ENCODE measurements around the gene NLGN1.

- TF ChIP-seq GATA3 (IDR thresholded peaks at IDR 0.05; ENCODE audit: low read depth, low read length) (no peak), GATA2 (IDR thresholded peaks at IDR 0.05; ENCODE audit: low read depth, low read length) (no peak)
Measured at GRCh38 chr3:174278094-174278493, 880.5 kb downstream of the NLGN1 start.

All from SH-SY5Y (cell line).